ENCODE measurements around the gene PRG3. TPM values are rescaled to one million over a fixed set of nuclear protein-coding genes. Genes with fewer than 3 reads are reported as not detected.
"Not testable (repeated sequence)": the region's sequence is repeated elsewhere in the genome, so short reads cannot be mapped to it uniquely, and the experiment has no call there.

Gene PRG3
- total RNA-seq, 2 experiments from 2014 or later, result not detected

DNA sequence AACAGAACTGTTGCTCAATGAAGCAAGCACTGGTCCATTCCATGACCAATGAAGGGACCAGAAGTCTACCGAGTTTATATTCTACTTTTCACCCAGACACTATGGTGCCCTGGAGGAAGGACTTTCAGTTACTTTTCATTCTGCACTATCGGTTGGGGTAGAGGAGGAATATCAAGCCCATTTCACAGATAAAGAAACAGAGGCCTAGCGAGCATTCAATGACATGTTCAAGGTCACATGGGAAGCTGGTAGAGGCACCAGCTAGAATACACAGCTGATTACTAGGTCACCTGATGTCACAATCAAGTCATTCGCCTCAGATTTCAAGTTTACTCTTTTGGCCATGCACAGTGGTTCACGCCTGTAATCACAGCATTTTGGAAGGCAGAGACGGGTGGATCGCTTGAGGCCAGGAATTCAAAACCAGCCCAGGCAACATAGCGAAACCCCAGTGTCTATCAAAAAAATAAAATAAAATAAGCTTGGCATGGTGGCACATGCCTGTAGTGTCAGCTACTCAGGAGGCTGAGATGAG, 27.1 kb upstream of the PRG3 start:
- Mint-ChIP-seq H3K27me3 (ENCODE audit: low read depth) (no peaks in the 10 kb centered on the region), H3K36me3 (ENCODE audit: low read depth) (peaks cover 66% of the 10 kb centered on the region), H3K27ac (no peak overlapping the region), H3K4me1 (ENCODE audit: low read depth) (peaks cover 29% of the 10 kb centered on the region), H3K9me3 (ENCODE audit: insufficient read depth) (no peaks in the 10 kb centered on the region), H3K4me3 (no peak overlapping the region)
- ChIA-PET CTCF (interaction anchor here (1.1 to 1.7 kb wide), 2 partner anchors 49 to 76 kb away, joined by 3 to 5 read pairs; no protein-coding TSS in a partner anchor), POLR2A (interaction anchor here (0.6 kb wide), 1 partner anchor 15 kb away, joined by 3 read pairs; no protein-coding TSS in a partner anchor)
- ATAC-seq (no peak), DNase-seq (no peak)

DNA sequence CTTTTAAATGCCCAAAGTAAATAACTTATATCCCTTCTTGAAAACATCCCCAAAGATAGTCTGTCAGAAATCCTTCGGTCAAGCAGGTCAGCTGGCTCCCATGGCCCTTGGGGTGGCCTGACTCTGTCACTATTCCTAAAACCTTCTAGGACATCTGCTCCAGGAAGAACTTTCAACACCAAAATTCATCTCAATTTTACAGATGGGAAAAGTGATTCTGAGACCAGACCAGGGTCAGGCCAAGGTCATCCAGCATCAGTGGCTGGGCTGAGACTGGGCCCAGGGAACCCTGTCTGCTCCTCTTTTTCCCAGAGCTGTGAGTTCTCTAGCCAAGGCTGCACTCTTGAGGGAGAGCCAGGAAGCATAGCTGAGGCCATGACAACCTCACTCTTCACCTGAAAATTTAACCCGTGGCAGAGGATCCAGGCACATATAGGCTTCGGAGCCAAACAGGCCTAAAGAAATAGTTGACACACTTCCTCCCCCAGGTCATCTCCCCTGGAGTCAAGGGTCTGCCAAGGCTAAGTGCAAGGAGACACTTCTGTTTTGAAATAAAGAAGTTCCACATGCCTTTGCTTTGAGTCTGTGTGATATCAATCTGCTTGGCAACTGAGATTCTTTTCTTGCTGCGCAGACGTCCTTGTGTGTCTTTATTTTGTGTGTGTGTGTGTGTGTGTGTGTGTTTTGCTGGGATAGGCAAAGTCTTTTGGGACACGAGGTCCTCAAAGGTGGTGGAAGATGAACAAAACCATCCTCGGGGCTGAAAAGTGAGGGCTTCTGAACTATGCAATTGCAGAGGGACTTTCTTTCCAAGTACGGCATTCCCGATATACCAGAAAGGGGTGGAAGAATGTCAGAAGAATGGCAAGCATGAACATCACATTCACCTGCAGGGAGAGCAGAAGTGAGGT, 26.3 kb upstream of the PRG3 start:
- no peak overlapping the region for H3K4me3 Mint-ChIP-seq
- H3K9me3 Mint-ChIP-seq (ENCODE audit: insufficient read depth), result no peaks in the 10 kb centered on the region
- peaks cover 29% of the 10 kb centered on the region for H3K4me1 Mint-ChIP-seq (ENCODE audit: low read depth)
- CTCF ChIA-PET, result interaction anchor here (1.1 to 1.7 kb wide), 4 partner anchors 19 to 86 kb away, joined by 3 to 5 read pairs (median 4); partner anchors contain the start of gene SLC43A3
- peaks cover 62% of the 10 kb centered on the region for H3K36me3 Mint-ChIP-seq (ENCODE audit: low read depth)
- H3K27me3 Mint-ChIP-seq (ENCODE audit: low read depth), result no peaks in the 10 kb centered on the region
- DNase-seq, result no peak
- no peak for ATAC-seq
- peak overlapping the region; percentile 79 for H3K27ac Mint-ChIP-seq
- POLR2A ChIA-PET, result interaction anchor here (1.0 to 1.3 kb wide), 2 partner anchors 11 to 23 kb away, joined by 3 to 4 read pairs; no protein-coding TSS in a partner anchor

DNA sequence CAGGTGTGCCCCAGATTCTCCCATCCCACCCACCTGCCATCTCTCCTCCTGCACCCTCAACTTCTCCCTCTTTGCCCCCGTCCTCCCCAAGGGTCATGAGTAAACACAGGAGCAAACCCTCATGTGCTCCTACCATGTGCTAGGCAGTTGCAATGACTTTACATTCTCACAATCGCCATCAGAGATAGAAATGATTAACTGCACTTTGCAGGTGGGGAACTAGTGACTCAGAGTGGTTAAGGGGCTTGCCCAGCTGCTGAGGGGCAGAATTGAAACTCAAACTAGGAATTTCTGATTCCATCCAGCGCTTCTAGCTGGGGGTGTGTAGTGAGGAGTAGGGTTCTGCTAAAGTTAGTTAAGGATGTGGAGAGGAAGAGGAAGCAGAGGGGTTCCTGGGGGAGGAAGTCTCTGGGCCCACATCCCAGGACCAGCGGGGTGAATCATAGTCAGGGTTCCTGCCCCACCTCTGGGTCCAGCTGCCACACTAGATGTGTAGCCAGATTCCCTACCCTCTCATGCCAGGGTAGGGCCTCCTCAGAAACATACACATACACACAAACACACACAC, 25.5 kb upstream of the PRG3 start:
- no peaks in the 10 kb centered on the region for H3K27me3 Mint-ChIP-seq (ENCODE audit: low read depth)
- peak; percentile 34 for DNase-seq
- peaks cover 57% of the 10 kb centered on the region for H3K36me3 Mint-ChIP-seq (ENCODE audit: low read depth)
- ATAC-seq, result peak; percentile 41
- peaks cover 29% of the 10 kb centered on the region for H3K4me1 Mint-ChIP-seq (ENCODE audit: low read depth)
- peak overlapping the region; percentile 79 for H3K27ac Mint-ChIP-seq
- ChIA-PET POLR2A (interaction anchor here (1.0 to 1.3 kb wide), 3 partner anchors 12 to 24 kb away, joined by 3 to 5 read pairs (median 4); no protein-coding TSS in a partner anchor), CTCF (interaction anchor here (1.1 to 1.4 kb wide), 3 partner anchors 20 to 87 kb away, joined by 3 to 4 read pairs (median 4); partner anchors contain the start of gene SLC43A3)
- H3K4me3 Mint-ChIP-seq, result no peak overlapping the region
- no peaks in the 10 kb centered on the region for H3K9me3 Mint-ChIP-seq (ENCODE audit: insufficient read depth)

DNA sequence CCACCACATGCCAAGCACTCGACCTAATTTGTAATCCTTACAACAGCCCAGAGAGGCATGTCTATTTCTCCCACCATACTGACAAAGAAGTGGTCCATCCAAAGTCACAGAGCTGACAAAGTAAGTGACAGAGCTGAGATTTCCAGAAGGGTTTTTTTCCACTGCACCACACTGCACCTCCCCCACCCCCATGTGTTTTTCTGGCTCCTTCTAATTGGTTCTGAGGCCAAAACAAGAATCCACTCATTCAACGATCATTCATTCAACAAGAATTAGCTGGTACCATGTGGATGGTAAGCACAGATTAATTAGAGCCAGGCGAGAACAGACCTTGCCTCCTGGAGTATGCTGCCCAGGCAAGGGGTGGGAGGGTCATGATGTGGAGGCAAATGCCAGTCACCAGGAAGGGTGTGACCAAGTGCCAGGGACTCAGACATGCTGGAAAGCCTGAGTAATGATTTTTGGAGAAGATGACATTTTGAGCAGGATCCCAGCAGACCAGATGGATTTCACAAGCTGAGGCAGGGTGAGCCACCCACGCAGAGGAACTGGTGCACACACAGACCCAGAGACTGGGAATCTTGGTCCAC, 24.4 kb upstream of the PRG3 start:
- Mint-ChIP-seq H3K9me3 (ENCODE audit: insufficient read depth) (no peaks in the 10 kb centered on the region), H3K4me3 (no peak overlapping the region), H3K4me1 (ENCODE audit: low read depth) (peaks cover 29% of the 10 kb centered on the region), H3K36me3 (ENCODE audit: low read depth) (peaks cover 51% of the 10 kb centered on the region), H3K27ac (peak overlapping the region; percentile 31), H3K27me3 (ENCODE audit: low read depth) (no peaks in the 10 kb centered on the region)
- ChIA-PET POLR2A (interaction anchor here (1.1 kb wide), 1 partner anchor 13 kb away, joined by 5 read pairs; no protein-coding TSS in a partner anchor), CTCF (interaction anchor here (1.2 kb wide), 1 partner anchor 52 kb away, joined by 4 read pairs; no protein-coding TSS in a partner anchor)
- ATAC-seq (no peak), DNase-seq (no peak)

DNA sequence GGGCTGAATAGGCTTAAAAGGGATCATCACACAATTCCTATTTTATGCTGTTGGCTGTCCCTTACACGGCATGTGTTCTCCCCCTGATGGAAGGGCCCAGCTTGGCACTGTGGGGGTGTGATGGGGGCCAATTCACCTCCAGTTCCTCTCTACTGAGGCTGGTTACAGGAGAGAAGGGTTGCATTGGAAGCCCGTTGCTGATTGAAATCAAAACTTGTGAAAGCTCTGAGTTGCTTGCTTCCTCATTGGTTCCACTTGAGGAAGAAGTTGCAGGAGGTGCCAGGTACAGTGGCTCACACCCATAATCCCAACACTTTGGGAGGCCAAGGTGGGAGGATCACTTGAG, 22.8 kb upstream of the PRG3 start:
- ChIA-PET POLR2A (no interaction called here), CTCF (interaction anchor here (1.0 kb wide), 1 partner anchor 54 kb away, joined by 3 read pairs; no protein-coding TSS in a partner anchor)

DNA sequence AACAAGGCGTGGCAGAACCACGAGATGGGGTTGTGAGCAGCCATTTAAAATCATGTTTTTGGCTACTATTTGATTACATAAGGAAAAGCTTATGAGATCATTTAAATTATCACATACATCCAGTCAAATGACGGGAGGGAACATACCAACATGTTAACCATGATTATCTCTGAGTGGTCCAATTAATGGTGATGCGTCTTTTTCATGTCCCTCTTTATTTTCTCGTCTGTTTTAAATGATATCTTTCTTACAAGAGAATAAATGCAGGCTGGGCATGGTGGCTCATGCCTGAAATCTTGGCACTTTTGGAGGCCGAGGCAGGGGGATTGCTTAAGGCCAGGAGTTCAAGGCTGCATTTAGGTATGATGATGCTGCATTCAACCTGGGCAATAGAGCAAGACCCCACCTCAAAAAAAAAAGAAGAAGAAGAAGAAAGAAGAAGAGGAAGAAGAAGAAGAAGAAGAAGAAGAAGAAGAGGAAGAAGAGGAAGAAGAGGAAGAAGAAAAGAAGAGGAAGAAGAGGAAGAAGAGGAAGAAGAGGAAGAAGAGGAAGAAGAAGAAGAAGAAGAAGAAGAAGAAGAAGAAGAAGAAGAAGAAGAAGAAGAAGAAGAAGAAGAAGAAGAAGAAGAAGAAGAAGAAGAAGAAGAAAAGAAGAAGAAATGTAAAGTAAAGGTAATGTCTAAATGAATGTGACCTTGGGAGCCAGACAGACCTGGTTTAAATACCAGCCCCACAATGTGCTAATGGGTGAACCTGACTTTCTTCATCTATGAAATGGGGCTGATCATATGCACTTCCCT, 22.3 kb upstream of the PRG3 start:
- POLR2A ChIA-PET, result interaction anchor here (1.0 kb wide), 1 partner anchor 15 kb away, joined by 3 read pairs; no protein-coding TSS in a partner anchor
- ATAC-seq; H3K4me3 Mint-ChIP-seq; H3K27ac Mint-ChIP-seq; H3K27me3 Mint-ChIP-seq (ENCODE audit: low read depth); H3K9me3 Mint-ChIP-seq (ENCODE audit: insufficient read depth); DNase-seq: not testable (repeated sequence)
- Mint-ChIP-seq H3K36me3 (ENCODE audit: low read depth) (peaks cover 33% of the 10 kb centered on the region), H3K4me1 (ENCODE audit: low read depth) (peaks cover 25% of the 10 kb centered on the region)
- CTCF ChIA-PET, result interaction anchor here (1.0 kb wide), 1 partner anchor 54 kb away, joined by 3 read pairs; no protein-coding TSS in a partner anchor

More for the DNA sequence above, 22.8 kb upstream of the PRG3 start:
- DNase-seq, result no peak
- Mint-ChIP-seq H3K27me3 (ENCODE audit: low read depth) (no peaks in the 10 kb centered on the region), H3K36me3 (ENCODE audit: low read depth) (peaks cover 37% of the 10 kb centered on the region), H3K9me3 (ENCODE audit: insufficient read depth) (no peaks in the 10 kb centered on the region), H3K4me3 (no peak overlapping the region), H3K27ac (no peak overlapping the region), H3K4me1 (ENCODE audit: low read depth) (peaks cover 26% of the 10 kb centered on the region)
- ATAC-seq, result no peak

DNA sequence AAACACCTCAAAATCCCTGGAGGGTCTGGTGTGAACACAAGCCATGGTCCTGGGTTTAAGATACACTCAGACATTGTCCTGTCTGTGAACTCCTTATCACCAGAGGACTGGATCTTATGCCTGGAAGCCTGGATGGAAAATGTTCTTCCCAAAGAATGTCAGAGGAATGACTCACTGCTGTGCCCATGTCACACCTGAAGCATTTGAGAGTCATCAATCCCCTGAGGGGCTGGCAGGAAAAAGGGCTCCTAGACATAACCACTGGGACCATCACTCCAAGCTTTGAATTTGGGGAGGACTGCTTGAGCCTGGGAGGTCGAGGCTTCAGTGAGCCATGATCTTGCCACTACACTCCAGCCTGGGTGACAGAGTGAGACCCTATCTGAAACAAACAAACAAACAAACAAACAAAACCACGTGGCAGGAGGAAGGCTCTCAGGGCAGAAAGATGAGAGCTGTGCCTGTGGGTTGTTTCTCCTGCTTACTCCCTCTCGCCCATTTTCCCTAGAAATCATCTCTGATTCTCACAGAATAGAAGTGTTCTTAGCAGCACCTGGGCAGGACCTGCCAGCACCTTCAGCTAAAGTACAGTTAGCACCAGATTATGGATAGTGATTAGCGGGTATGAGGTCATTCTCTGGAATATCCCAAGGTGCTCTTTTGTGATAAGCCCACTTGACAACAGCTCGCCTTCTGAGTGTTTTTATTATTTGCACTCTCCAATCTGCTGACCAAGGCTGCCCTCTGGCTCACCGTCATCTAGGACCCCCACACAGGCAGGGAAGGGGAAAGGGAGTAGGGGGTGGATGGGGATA, 21.4 kb upstream of the PRG3 start:
- Mint-ChIP-seq H3K27me3 (ENCODE audit: low read depth) (no peaks in the 10 kb centered on the region), H3K9me3 (ENCODE audit: insufficient read depth) (no peaks in the 10 kb centered on the region), H3K36me3 (ENCODE audit: low read depth) (peaks cover 25% of the 10 kb centered on the region), H3K4me3 (no peak overlapping the region), H3K27ac (no peak overlapping the region), H3K4me1 (ENCODE audit: low read depth) (peaks cover 17% of the 10 kb centered on the region)
- ChIA-PET CTCF (no interaction called here), POLR2A (interaction anchor here (1.0 kb wide), 1 partner anchor 15 kb away, joined by 3 read pairs; no protein-coding TSS in a partner anchor)
- no peak for ATAC-seq
- no peak for DNase-seq

DNA sequence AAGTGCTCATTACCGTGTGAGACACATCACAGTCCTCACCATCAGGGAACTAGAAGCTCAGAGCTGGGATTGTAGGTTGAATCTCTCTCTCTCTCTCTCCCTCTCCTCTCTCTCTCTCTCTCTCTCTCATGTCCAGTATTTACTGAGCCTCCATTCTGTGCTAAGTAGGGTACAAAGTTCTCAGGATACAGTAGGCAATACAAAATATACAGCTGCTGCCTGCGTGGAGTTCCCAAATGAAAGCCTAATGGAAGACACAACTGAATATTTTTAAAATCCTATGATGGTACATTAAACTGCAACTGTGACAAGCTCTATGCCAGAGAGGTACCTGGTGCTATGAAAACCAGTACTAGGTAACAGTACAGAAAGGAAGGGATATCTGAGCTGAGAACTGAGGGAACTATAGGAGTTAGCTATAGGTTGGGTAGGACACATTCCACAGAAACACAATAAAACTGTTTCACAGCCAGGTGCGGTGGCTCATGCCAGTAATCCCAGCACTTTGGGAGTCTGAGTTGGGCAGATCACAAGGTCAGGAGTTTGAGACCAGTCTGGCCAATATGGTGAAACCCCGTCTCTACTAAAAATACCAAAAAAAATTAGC, 19.1 kb upstream of the PRG3 start:
- Mint-ChIP-seq H3K9me3 (ENCODE audit: insufficient read depth) (no peaks in the 10 kb centered on the region), H3K27me3 (ENCODE audit: low read depth) (no peaks in the 10 kb centered on the region), H3K36me3 (ENCODE audit: low read depth) (peaks cover 3% of the 10 kb centered on the region), H3K4me3 (no peak overlapping the region), H3K4me1 (ENCODE audit: low read depth) (no peaks in the 10 kb centered on the region), H3K27ac (no peak overlapping the region)
- DNase-seq (no peak), ATAC-seq (no peak)
- ChIA-PET POLR2A (interaction anchor here (1.1 kb wide), 1 partner anchor 74 kb away, joined by 3 read pairs; no protein-coding TSS in a partner anchor), CTCF (interaction anchor here (0.6 to 1.3 kb wide), 4 partner anchors 21 to 252 kb away, joined by 3 read pairs; no protein-coding TSS in a partner anchor)

DNA sequence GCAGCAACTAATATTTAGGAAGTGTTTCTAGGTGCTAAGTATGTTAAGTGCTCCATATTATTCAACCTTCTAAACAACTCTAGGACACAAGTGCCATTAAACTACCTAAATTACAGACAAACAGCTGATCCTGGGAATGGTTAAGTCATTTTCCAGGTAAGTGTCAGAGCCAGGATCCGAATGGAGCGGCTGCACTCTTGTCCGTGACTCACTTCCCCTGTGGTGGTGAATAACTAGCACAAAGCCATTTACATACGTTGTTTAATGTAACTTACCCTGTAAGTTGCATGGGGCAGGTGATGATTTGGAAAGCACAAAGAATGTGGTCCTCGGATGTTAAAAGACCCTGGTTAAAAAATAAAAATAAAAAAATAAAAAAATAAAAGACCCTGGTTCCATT, 18.3 kb upstream of the PRG3 start:
- DNase-seq (no peak), ATAC-seq (no peak)
- CTCF ChIA-PET, result interaction anchor here (0.7 to 1.3 kb wide), 2 partner anchors 20 to 53 kb away, joined by 3 read pairs; no protein-coding TSS in a partner anchor
- Mint-ChIP-seq H3K4me1 (ENCODE audit: low read depth) (no peaks in the 10 kb centered on the region), H3K9me3 (ENCODE audit: insufficient read depth) (no peaks in the 10 kb centered on the region), H3K27me3 (ENCODE audit: low read depth) (no peaks in the 10 kb centered on the region), H3K36me3 (ENCODE audit: low read depth) (no peaks in the 10 kb centered on the region), H3K27ac (no peak overlapping the region), H3K4me3 (no peak overlapping the region)
- POLR2A ChIA-PET, result interaction anchor here (1.1 kb wide), 1 partner anchor 74 kb away, joined by 3 read pairs; no protein-coding TSS in a partner anchor
